ENCODE results near the gene SUSD1. TPM values are rescaled to one million over a fixed set of nuclear protein-coding genes. Genes with fewer than 3 reads are reported as not detected.

The SUSD1 gene
- total and polyA plus RNA-seq, 2 donors (not counting 1 experiment from before 2014, with no cell fraction given), result 5.7 to 7.5 TPM

DNA sequence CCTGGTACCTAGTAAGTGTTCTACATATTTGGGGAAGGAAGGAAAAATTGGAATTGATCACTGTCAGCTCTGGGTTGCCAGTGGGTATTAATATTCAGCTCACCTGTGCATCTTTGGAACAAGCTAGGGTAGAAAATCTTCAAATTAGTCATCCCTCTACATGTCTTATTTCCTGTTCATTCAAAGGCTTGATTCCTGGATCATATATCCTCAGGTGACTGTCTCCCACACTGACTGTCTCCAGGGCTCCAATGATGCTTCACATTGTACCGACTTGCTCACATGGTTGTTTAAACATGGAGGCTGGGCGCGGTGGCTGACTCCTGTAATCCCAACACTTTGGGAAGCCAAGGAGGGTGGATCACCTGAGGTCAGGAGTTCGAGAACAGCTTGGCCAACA lies 11.6 kb upstream of the SUSD1 start:
- ChIA-PET POLR2A (no interaction called here), CTCF (interaction anchor here (0.6 to 1.3 kb wide), 2 partner anchors 23 to 34 kb away, joined by 3 read pairs; no protein-coding TSS in a partner anchor)
- TF ChIP-seq EZH2 (IDR thresholded peaks at IDR 0.05; ENCODE audit: borderline replicate concordance, insufficient read depth, low read depth, low read length, poor library complexity, severe bottlenecking), result no peak
- TF ChIP-seq, protein P1, sequence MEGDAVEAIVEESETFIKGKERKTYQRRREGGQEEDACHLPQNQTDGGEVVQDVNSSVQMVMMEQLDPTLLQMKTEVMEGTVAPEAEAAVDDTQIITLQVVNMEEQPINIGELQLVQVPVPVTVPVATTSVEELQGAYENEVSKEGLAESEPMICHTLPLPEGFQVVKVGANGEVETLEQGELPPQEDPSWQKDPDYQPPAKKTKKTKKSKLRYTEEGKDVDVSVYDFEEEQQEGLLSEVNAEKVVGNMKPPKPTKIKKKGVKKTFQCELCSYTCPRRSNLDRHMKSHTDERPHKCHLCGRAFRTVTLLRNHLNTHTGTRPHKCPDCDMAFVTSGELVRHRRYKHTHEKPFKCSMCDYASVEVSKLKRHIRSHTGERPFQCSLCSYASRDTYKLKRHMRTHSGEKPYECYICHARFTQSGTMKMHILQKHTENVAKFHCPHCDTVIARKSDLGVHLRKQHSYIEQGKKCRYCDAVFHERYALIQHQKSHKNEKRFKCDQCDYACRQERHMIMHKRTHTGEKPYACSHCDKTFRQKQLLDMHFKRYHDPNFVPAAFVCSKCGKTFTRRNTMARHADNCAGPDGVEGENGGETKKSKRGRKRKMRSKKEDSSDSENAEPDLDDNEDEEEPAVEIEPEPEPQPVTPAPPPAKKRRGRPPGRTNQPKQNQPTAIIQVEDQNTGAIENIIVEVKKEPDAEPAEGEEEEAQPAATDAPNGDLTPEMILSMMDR (IDR thresholded peaks at IDR 0.05), result no peak
- Mint-ChIP-seq H3K27ac (no peak overlapping the region), H3K9me3 (ENCODE audit: insufficient read depth) (no peaks in the 10 kb centered on the region), H3K4me1 (no peaks in the 10 kb centered on the region), H3K4me3 (no peak overlapping the region), H3K27me3 (no peaks in the 10 kb centered on the region)
- no peaks in the 10 kb centered on the region for H3K36me3 ChIP-seq (replicated peaks in 1 of 2; ENCODE audit: control extremely low read depth in 1 of 2, control insufficient read depth in 1 of 2, extremely low read depth in 1 of 2, insufficient read depth in 2 of 2, low read length in 1 of 2)
- H3K9ac ChIP-seq (ENCODE audit: low read length), result no peak overlapping the region
- H3K79me2 ChIP-seq (ENCODE audit: control insufficient read depth, insufficient read depth, low read length), result no peaks in the 10 kb centered on the region
- intact Hi-C loops (cut with micrococcal nuclease), result no loop called here
- DNase-seq (no peak), ATAC-seq (ENCODE audit: low read depth) (no peak)
- no peak overlapping the region for H2AFZ ChIP-seq (ENCODE audit: insufficient read depth, low read depth, low read length, poor library complexity, severe bottlenecking)
- WGBS (ENCODE audit: insufficient coverage), result 100% methylated on average over 3 of the region's 4 CpGs
- no peaks in the 10 kb centered on the region for H3K27me3 ChIP-seq (replicated peaks in 1 of 4; ENCODE audit: control extremely low read depth in 1 of 4, control insufficient read depth in 3 of 4, insufficient read depth in 4 of 4, low read length in 3 of 4)
- H3K4me1 ChIP-seq (ENCODE audit: control insufficient read depth in 2 of 2, insufficient read depth in 2 of 2, low read length in 2 of 2), result no peaks in the 10 kb centered on the region
- no peaks in the 10 kb centered on the region for H4K20me1 ChIP-seq (ENCODE audit: control insufficient read depth, insufficient read depth, low read length, poor library complexity, severe bottlenecking)
- peaks cover 0 to 8% (median 0%) of the 10 kb centered on the region in 3 donors for H3K9me3 ChIP-seq (ENCODE audit: control extremely low read depth in 1 of 3, control insufficient read depth in 2 of 3, insufficient read depth in 1 of 3, low read length in 2 of 3)
- H3K4me3 ChIP-seq (ENCODE audit: control extremely low read depth in 1 of 5, extremely low read depth in 1 of 5, insufficient read depth in 1 of 5, low read depth in 2 of 5, low read length in 4 of 5), result no peak overlapping the region
- H3K27ac ChIP-seq (ENCODE audit: low read length in 2 of 2), result no peak overlapping the region
- no peak overlapping the region for H3K4me2 ChIP-seq (replicated peaks; ENCODE audit: low read depth, low read length, poor library complexity, severe bottlenecking)

- POLR2A ChIA-PET, result no interaction called here
These were observed 9.8 kb upstream of the SUSD1 start for GRCh38 chr9:112184946-112185345.

More at GRCh38 chr9:112184946-112185345, 9.8 kb upstream of the SUSD1 start:
- Mint-ChIP-seq H3K27ac (no peak overlapping the region), H3K9me3 (ENCODE audit: insufficient read depth) (no peaks in the 10 kb centered on the region), H3K27me3 (no peaks in the 10 kb centered on the region), H3K4me3 (no peak overlapping the region), H3K4me1 (peaks cover 14% of the 10 kb centered on the region)
- no peaks in the 10 kb centered on the region for H3K36me3 ChIP-seq (replicated peaks in 1 of 2; ENCODE audit: control extremely low read depth in 1 of 2, control insufficient read depth in 1 of 2, extremely low read depth in 1 of 2, insufficient read depth in 2 of 2, low read length in 1 of 2)
- TF ChIP-seq EZH2 (IDR thresholded peaks at IDR 0.05; ENCODE audit: borderline replicate concordance, insufficient read depth, low read depth, low read length, poor library complexity, severe bottlenecking), result no peak
- TF ChIP-seq, protein P1 (IDR thresholded peaks at IDR 0.05), result no peak
- ATAC-seq (ENCODE audit: low read depth), result no peak
- H3K27ac ChIP-seq (ENCODE audit: low read length in 2 of 2), result no peak overlapping the region
- CTCF ChIA-PET, result no interaction called here
- H3K4me2 ChIP-seq (replicated peaks; ENCODE audit: low read depth, low read length, poor library complexity, severe bottlenecking), result no peak overlapping the region
- DNase-seq, result no peak
- H3K79me2 ChIP-seq (ENCODE audit: control insufficient read depth, insufficient read depth, low read length), result no peaks in the 10 kb centered on the region
- H2AFZ ChIP-seq (ENCODE audit: insufficient read depth, low read depth, low read length, poor library complexity, severe bottlenecking), result no peak overlapping the region
- intact Hi-C loops (cut with micrococcal nuclease), result loop anchor here (5.0 kb wide), 1 partner anchor 78 kb away; no protein-coding TSS in a partner anchor
- H3K4me1 ChIP-seq (ENCODE audit: control insufficient read depth in 2 of 2, insufficient read depth in 2 of 2, low read length in 2 of 2), result peaks cover 10 to 12% of the 10 kb centered on the region in 2 donors
- H3K4me3 ChIP-seq (ENCODE audit: control extremely low read depth in 1 of 5, extremely low read depth in 1 of 5, insufficient read depth in 1 of 5, low read depth in 2 of 5, low read length in 4 of 5), result no peak overlapping the region
- H3K9me3 ChIP-seq (ENCODE audit: control extremely low read depth in 1 of 3, control insufficient read depth in 2 of 3, insufficient read depth in 1 of 3, low read length in 2 of 3), result peaks cover 0 to 4% (median 0%) of the 10 kb centered on the region in 3 donors
- H3K27me3 ChIP-seq (replicated peaks in 1 of 4; ENCODE audit: control extremely low read depth in 1 of 4, control insufficient read depth in 3 of 4, insufficient read depth in 4 of 4, low read length in 3 of 4), result no peaks in the 10 kb centered on the region
- H4K20me1 ChIP-seq (ENCODE audit: control insufficient read depth, insufficient read depth, low read length, poor library complexity, severe bottlenecking), result no peaks in the 10 kb centered on the region
- WGBS (ENCODE audit: insufficient coverage), result 100% methylated on average over 1 of the region's 2 CpGs
- no peak overlapping the region for H3K9ac ChIP-seq (ENCODE audit: low read length)

Measured in B cell (primary cell).